ENCODE measurements around the gene EYS. TPM values are rescaled to one million over a fixed set of nuclear protein-coding genes. Genes with fewer than 3 reads are reported as not detected.

Gene EYS
- total and polyA plus RNA-seq, 4 donors, result 0.08 to 0.63 (median 0.36) TPM

DNA sequence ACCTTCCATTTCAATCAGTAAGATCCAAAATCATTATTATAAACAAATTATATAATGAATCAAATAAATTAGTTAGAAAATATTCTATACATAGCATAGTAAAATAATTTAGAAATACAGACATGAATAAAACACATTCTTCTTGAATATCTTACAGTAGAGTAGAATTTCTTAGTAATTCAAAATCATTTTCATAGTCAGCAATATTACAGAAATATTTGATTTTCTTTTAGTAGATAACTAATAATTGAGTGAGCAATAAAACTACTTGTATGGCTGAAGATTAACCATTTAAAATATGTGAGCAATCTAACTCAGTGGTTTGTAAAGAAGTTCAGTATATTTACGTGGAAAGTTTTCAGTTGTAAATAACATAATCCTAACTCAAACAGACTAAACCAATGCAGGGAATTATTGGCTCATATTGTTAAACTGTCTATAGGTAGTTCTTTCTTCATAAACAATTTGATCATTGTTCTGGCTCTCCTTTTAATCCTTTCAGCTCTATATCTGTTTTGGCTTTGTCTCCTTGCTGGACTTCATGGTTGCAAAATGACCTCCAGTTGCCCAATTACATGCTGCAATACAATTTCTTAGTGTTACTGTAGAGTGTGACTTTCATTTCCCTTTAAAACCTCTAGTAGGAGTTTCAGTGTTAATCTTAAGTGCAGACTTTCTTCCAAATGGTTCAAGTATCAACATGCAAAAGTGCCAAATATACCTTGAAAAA, 307.5 kb downstream of the EYS start:
- H3K4me1 ChIP-seq (ENCODE audit: control insufficient read depth in 4 of 4, insufficient read depth in 4 of 4, low read length in 3 of 4), result no peaks in the 10 kb centered on the region
- no peaks in the 10 kb centered on the region for H3K36me3 ChIP-seq (ENCODE audit: control insufficient read depth in 4 of 4, insufficient read depth in 3 of 4, low read depth in 1 of 4, low read length in 3 of 4)
- no peak overlapping the region for H3K9ac ChIP-seq (ENCODE audit: low read depth in 1 of 2, low read length in 2 of 2)
- H3K4me3 ChIP-seq (ENCODE audit: low read depth in 1 of 3, low read length in 3 of 3), result no peak overlapping the region
- 68% methylated on average over 1 of the region's 1 CpG for WGBS
- no peak for TF ChIP-seq YY1 (IDR thresholded peaks at IDR 0.05)
- TF ChIP-seq, protein P1, sequence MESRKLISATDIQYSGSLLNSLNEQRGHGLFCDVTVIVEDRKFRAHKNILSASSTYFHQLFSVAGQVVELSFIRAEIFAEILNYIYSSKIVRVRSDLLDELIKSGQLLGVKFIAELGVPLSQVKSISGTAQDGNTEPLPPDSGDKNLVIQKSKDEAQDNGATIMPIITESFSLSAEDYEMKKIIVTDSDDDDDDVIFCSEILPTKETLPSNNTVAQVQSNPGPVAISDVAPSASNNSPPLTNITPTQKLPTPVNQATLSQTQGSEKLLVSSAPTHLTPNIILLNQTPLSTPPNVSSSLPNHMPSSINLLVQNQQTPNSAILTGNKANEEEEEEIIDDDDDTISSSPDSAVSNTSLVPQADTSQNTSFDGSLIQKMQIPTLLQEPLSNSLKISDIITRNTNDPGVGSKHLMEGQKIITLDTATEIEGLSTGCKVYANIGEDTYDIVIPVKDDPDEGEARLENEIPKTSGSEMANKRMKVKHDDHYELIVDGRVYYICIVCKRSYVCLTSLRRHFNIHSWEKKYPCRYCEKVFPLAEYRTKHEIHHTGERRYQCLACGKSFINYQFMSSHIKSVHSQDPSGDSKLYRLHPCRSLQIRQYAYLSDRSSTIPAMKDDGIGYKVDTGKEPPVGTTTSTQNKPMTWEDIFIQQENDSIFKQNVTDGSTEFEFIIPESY (IDR thresholded peaks at IDR 0.05), result no peak
- DNase-seq (ENCODE audit: low spot score), result no peak
- no peak overlapping the region for H3K27ac ChIP-seq (ENCODE audit: low read depth in 1 of 2, low read length in 2 of 2)
- H3K9me3 ChIP-seq (ENCODE audit: control insufficient read depth in 4 of 4, low read length in 3 of 4), result no peaks in the 10 kb centered on the region
- H3K27me3 ChIP-seq (ENCODE audit: control insufficient read depth in 4 of 4, insufficient read depth in 4 of 4, low read length in 3 of 4), result no peaks in the 10 kb centered on the region

GRCh38 chr6:65398851-65399250, 308.2 kb downstream of the EYS start:
- H3K4me1 ChIP-seq (ENCODE audit: control insufficient read depth in 4 of 4, insufficient read depth in 4 of 4, low read length in 3 of 4), result no peaks in the 10 kb centered on the region
- TF ChIP-seq TAF1 (conservative IDR thresholded peaks at IDR 0.05), result no peak
- TF ChIP-seq, protein P1 (IDR thresholded peaks at IDR 0.05), result no peak
- TF ChIP-seq NR2F2 (IDR thresholded peaks at IDR 0.05), result no peak
- no peak for TF ChIP-seq REST (IDR thresholded peaks at IDR 0.05)
- whole genome bisulfite sequencing, result 86% methylated on average over 2 of the region's 2 CpGs
- no peak for DNase-seq (ENCODE audit: low spot score)
- no peaks in the 10 kb centered on the region for H3K9me3 ChIP-seq (ENCODE audit: control insufficient read depth in 4 of 4, low read length in 3 of 4)
- no peak overlapping the region for H3K9ac ChIP-seq (ENCODE audit: low read depth in 1 of 2, low read length in 2 of 2)
- no peak overlapping the region for H3K27ac ChIP-seq (ENCODE audit: low read depth in 1 of 2, low read length in 2 of 2)
- H3K4me3 ChIP-seq (ENCODE audit: low read depth in 1 of 3, low read length in 3 of 3), result no peak overlapping the region
- H3K36me3 ChIP-seq (ENCODE audit: control insufficient read depth in 4 of 4, insufficient read depth in 3 of 4, low read depth in 1 of 4, low read length in 3 of 4), result no peaks in the 10 kb centered on the region
- H3K27me3 ChIP-seq (ENCODE audit: control insufficient read depth in 4 of 4, insufficient read depth in 4 of 4, low read length in 3 of 4), result no peaks in the 10 kb centered on the region

- no peak overlapping the region for H3K4me3 ChIP-seq (ENCODE audit: low read depth in 1 of 3, low read length in 3 of 3)
- H3K36me3 ChIP-seq (ENCODE audit: control insufficient read depth in 4 of 4, insufficient read depth in 3 of 4, low read depth in 1 of 4, low read length in 3 of 4), result no peaks in the 10 kb centered on the region
- H3K27me3 ChIP-seq (ENCODE audit: control insufficient read depth in 4 of 4, insufficient read depth in 4 of 4, low read length in 3 of 4), result no peaks in the 10 kb centered on the region
- H3K27ac ChIP-seq (ENCODE audit: low read depth in 1 of 2, low read length in 2 of 2), result no peak overlapping the region
- H3K9ac ChIP-seq (ENCODE audit: low read depth in 1 of 2, low read length in 2 of 2), result no peak overlapping the region
- no peaks in the 10 kb centered on the region for H3K9me3 ChIP-seq (ENCODE audit: control insufficient read depth in 4 of 4, low read length in 3 of 4)
- 55% methylated on average over 4 of the region's 4 CpGs for WGBS
- no peak for DNase-seq (ENCODE audit: low spot score)
- H3K4me1 ChIP-seq (ENCODE audit: control insufficient read depth in 4 of 4, insufficient read depth in 4 of 4, low read length in 3 of 4), result no peaks in the 10 kb centered on the region
- TF ChIP-seq RXRA (IDR thresholded peaks at IDR 0.05) (no peak), CTCF (IDR thresholded peaks at IDR 0.05; ENCODE audit: low read depth, low read length, missing input control) (no peak), YY1 (IDR thresholded peaks at IDR 0.05) (no peak), FOXA1 (IDR thresholded peaks at IDR 0.05) (no peak), TAF1 (conservative IDR thresholded peaks at IDR 0.05) (no peak), EGR1 (IDR thresholded peaks at IDR 0.05; ENCODE audit: low read depth in 2 of 2) (no peak), HNF4A (conservative IDR thresholded peaks at IDR 0.05) (no peak), FOXA2 (IDR thresholded peaks at IDR 0.05) (no peak), MAX (IDR thresholded peaks at IDR 0.05) (no peak), REST (IDR thresholded peaks at IDR 0.05) (no peak), NR2F2 (IDR thresholded peaks at IDR 0.05) (no peak)
Observed at GRCh38 chr6:65350530-65350929, 356.5 kb downstream of the EYS start.
